HG03432 (cell line): ENCODE data around the gene GALNT17.
"Not testable (repeated sequence)": the region's sequence is repeated elsewhere in the genome, so short reads cannot be mapped to it uniquely, and the experiment has no call there.

Experiments used
- ATAC-seq: cut with Tn5 transposase; IDR thresholded peaks from one replicate; pipeline ENCODE4 v1.9.1; 2021; ENCODE audit warnings: mild to moderate bottlenecking, moderate library complexity; ENCODE audit not compliant: unreplicated experiment

Gene GALNT17

GRCh38 chr7:71157757-71158156, 25.8 kb downstream of the GALNT17 start:
- no peak for ATAC-seq

GRCh38 chr7:71165708-71166107, 33.8 kb downstream of the GALNT17 start:
- ATAC-seq, result no peak

GRCh38 chr7:71171476-71171875, 39.5 kb downstream of the GALNT17 start:
- no peak for ATAC-seq

- ATAC-seq, result no peak
Observed at GRCh38 chr7:71173955-71174354, 42.0 kb downstream of the GALNT17 start.

- ATAC-seq, result no peak
Observed at GRCh38 chr7:71182438-71182935, 50.5 kb downstream of the GALNT17 start.

- no peak for ATAC-seq
Observed at GRCh38 chr7:71184136-71184535, 52.2 kb downstream of the GALNT17 start.

- no peak for ATAC-seq
Observed at GRCh38 chr7:71184609-71185008, 52.7 kb downstream of the GALNT17 start.

- ATAC-seq, result no peak
Observed at GRCh38 chr7:71186535-71187057, 54.7 kb downstream of the GALNT17 start.

GRCh38 chr7:71191771-71192170, 59.8 kb downstream of the GALNT17 start:
- no peak for ATAC-seq

GRCh38 chr7:71193099-71193810, 61.3 kb downstream of the GALNT17 start:
- no peak for ATAC-seq

GRCh38 chr7:71198391-71198790, 66.4 kb downstream of the GALNT17 start:
- no peak for ATAC-seq

GRCh38 chr7:71198887-71199286, 66.9 kb downstream of the GALNT17 start:
- no peak for ATAC-seq

GRCh38 chr7:71206184-71206583, 74.2 kb downstream of the GALNT17 start:
- no peak for ATAC-seq

GRCh38 chr7:71208881-71209280, 76.9 kb downstream of the GALNT17 start:
- ATAC-seq, result no peak

GRCh38 chr7:71209484-71209883, 77.5 kb downstream of the GALNT17 start:
- ATAC-seq, result not testable (repeated sequence)

GRCh38 chr7:71210220-71210619, 78.3 kb downstream of the GALNT17 start:
- no peak for ATAC-seq

- ATAC-seq, result not testable (repeated sequence)
Observed at GRCh38 chr7:71212433-71212832, 80.5 kb downstream of the GALNT17 start.

- no peak for ATAC-seq
Observed at GRCh38 chr7:71216211-71216610, 84.3 kb downstream of the GALNT17 start.

- no peak for ATAC-seq
Observed at GRCh38 chr7:71220210-71220695, 88.3 kb downstream of the GALNT17 start.

GRCh38 chr7:71221049-71221448, 89.1 kb downstream of the GALNT17 start:
- ATAC-seq, result no peak

GRCh38 chr7:71221549-71221948, 89.6 kb downstream of the GALNT17 start:
- ATAC-seq, result no peak

- no peak for ATAC-seq
Observed at GRCh38 chr7:71227126-71227525, 95.2 kb downstream of the GALNT17 start.
